Left forelimb (tissue), 1 donor: ENCODE data around the gene EFCAB6.

Experiments used
- DNase-seq: peaks from one replicate; pipeline ENCODE4 v3.0.0-alpha.2; 2018; ENCODE audit warnings: low spot score

The EFCAB6 gene

GRCh38 chr22:43749473-43749872, 62.6 kb downstream of the EFCAB6 start:
- DNase-seq, result no peak

GRCh38 chr22:43747877-43748276, 64.2 kb downstream of the EFCAB6 start:
- DNase-seq, result no peak

GRCh38 chr22:43747058-43747457, 65.0 kb downstream of the EFCAB6 start:
- DNase-seq, result no peak

- no peak for DNase-seq
Measured at GRCh38 chr22:43745783-43746356, 66.2 kb downstream of the EFCAB6 start.

- DNase-seq, result no peak
Measured at GRCh38 chr22:43745411-43745770, 66.7 kb downstream of the EFCAB6 start.

GRCh38 chr22:43744700-43745410, 67.2 kb downstream of the EFCAB6 start:
- DNase-seq, result no peak

GRCh38 chr22:43743929-43744643, 68.0 kb downstream of the EFCAB6 start:
- no peak for DNase-seq

GRCh38 chr22:43743131-43743530, 69.0 kb downstream of the EFCAB6 start:
- no peak for DNase-seq

- no peak for DNase-seq
Measured at GRCh38 chr22:43742154-43742950, 69.8 kb downstream of the EFCAB6 start.

- no peak for DNase-seq
Measured at GRCh38 chr22:43740587-43741270, 71.4 kb downstream of the EFCAB6 start.

- no peak for DNase-seq
Measured at GRCh38 chr22:43739851-43740379, 72.2 kb downstream of the EFCAB6 start.

- no peak for DNase-seq
Measured at GRCh38 chr22:43737150-43737828, 74.8 kb downstream of the EFCAB6 start.

- no peak for DNase-seq
Measured at GRCh38 chr22:43736651-43737050, 75.5 kb downstream of the EFCAB6 start.

- no peak for DNase-seq
Measured at GRCh38 chr22:43734370-43735150, 77.5 kb downstream of the EFCAB6 start.

- no peak for DNase-seq
Measured at GRCh38 chr22:43733138-43733537, 79.0 kb downstream of the EFCAB6 start.

GRCh38 chr22:43731988-43732387, 80.1 kb downstream of the EFCAB6 start:
- no peak for DNase-seq

- no peak for DNase-seq
Measured at GRCh38 chr22:43726964-43727543, 85.1 kb downstream of the EFCAB6 start.

- DNase-seq, result no peak
Measured at GRCh38 chr22:43726322-43726721, 85.8 kb downstream of the EFCAB6 start.

- DNase-seq, result no peak
Measured at GRCh38 chr22:43723816-43724215, 88.3 kb downstream of the EFCAB6 start.

- DNase-seq, result no peak
Measured at GRCh38 chr22:43722444-43722843, 89.7 kb downstream of the EFCAB6 start.
